GM12878 (cell line): ENCODE results near the gene CCDC28B. TPM values are rescaled to one million over a fixed set of nuclear protein-coding genes. Genes with fewer than 3 reads are reported as not detected.

Experiments
- BHLHE40 ChIP-seq, 2 experiments: fragments of 450-650 bp in 1 of 2; IDR thresholded peaks; 2 replicates each; pipeline ENCODE4 v1.6.1; 2011 to 2017; ENCODE audit warnings: low read depth in 2 of 2, borderline replicate concordance in 1 of 2, improper control_type of control experiment in 1 of 2, low read length in 1 of 2, mild to moderate bottlenecking in 1 of 2
- DPF2 ChIP-seq: fragments of 450-650 bp; IDR thresholded peaks from 2 replicates; pipeline ENCODE4 v1.6.1; 2017; ENCODE audit warnings: mild to moderate bottlenecking
- ETV6 ChIP-seq, 2 experiments: fragments of 450-650 bp in 1 of 2; IDR thresholded peaks in 1 of 2; conservative IDR thresholded peaks in 1 of 2; 2 replicates each; pipeline ENCODE4 v1.6.1; 2014; ENCODE audit warnings: antibody characterized with exemption in 1 of 2, borderline replicate concordance in 1 of 2, low read depth in 1 of 2, mild to moderate bottlenecking in 1 of 2, moderate library complexity in 1 of 2
- FOS ChIP-seq: IDR thresholded peaks from 3 replicates; pipeline ENCODE4 v1.6.1; 2011; ENCODE audit warnings: borderline replicate concordance; ENCODE audit not compliant: insufficient read length; ENCODE audit errors: extremely low read depth
- MTA2 ChIP-seq: fragments of 450-650 bp; IDR thresholded peaks from 2 replicates; pipeline ENCODE4 v1.6.1; 2016; ENCODE audit warnings: low read depth, mild to moderate bottlenecking, moderate library complexity
- NR2F1 ChIP-seq: fragments of 450-650 bp; conservative IDR thresholded peaks from 2 replicates; pipeline ENCODE4 v1.6.1; 2017; ENCODE audit warnings: mild to moderate bottlenecking
- PAX8 ChIP-seq: fragments of 450-650 bp; IDR thresholded peaks from 2 replicates; pipeline ENCODE4 v1.6.1; 2017; ENCODE audit warnings: mild to moderate bottlenecking, moderate library complexity
- SIX5 ChIP-seq: IDR thresholded peaks from 2 replicates; pipeline ENCODE4 v1.6.1; 2011; ENCODE audit warnings: mild to moderate bottlenecking, low read depth, low read length, moderate library complexity; ENCODE audit not compliant: severe bottlenecking
- TARDBP ChIP-seq: IDR thresholded peaks from 2 replicates; pipeline ENCODE4 v1.6.1; 2016; ENCODE audit warnings: borderline replicate concordance
- ZNF274 ChIP-seq: IDR thresholded peaks from one replicate; pipeline ENCODE4 v1.8.0; 2011; ENCODE audit not compliant: insufficient read length, insufficient read depth
- ZNF384 ChIP-seq: IDR thresholded peaks from 2 replicates; pipeline ENCODE4 v1.6.1; 2012; ENCODE audit warnings: low read depth, mild to moderate bottlenecking, low read length, improper control_type of control experiment, borderline replicate concordance
- ZSCAN29 ChIP-seq: fragments of 450-650 bp; IDR thresholded peaks from 2 replicates; pipeline ENCODE4 v1.6.1; 2017; ENCODE audit warnings: mild to moderate bottlenecking, moderate library complexity
- polyA plus RNA-seq, 11 experiments: library from polyadenylated mRNA; depleted of rRNA in 4 of 11; unstranded in 6 of 11; stranded (reverse) in 5 of 11; fragments of >200 nt; fragmentation: Nextera tagmentation in 4 of 11; fragmentation: Illumina TruSeq in 1 of 11; extraction: Ambion mirVana in 4 of 11; extraction: Trizol in 1 of 11; gene quantifications; 1 replicate in 1 of 11; 2 replicates in 10 of 11; pipeline versions ENCODE4 v1.2.1 to v1.2.3, GENCODE V29; 2011 to 2016; ENCODE audit warnings: inconsistent platforms in 2 of 11, missing spikeins in 2 of 11, low read depth in 1 of 11
- total RNA-seq, 4 experiments: library from RNA; depleted of rRNA in 3 of 4; stranded (reverse); fragments of >200 nt in 3 of 4; fragmentation: Illumina TruSeq in 1 of 4; extraction: Trizol in 1 of 4; gene quantifications; 2 replicates each; pipeline versions ENCODE4 v1.2.1 to v1.2.3, GENCODE V29; 2013 to 2021
- TF ChIP-seq, protein P1 (sequence below): IDR thresholded peaks from 2 replicates; pipeline ENCODE4 v1.6.1; 2011; ENCODE audit warnings: borderline replicate concordance, low read depth, mild to moderate bottlenecking, moderate library complexity, low read length; ENCODE audit not compliant: insufficient read depth, poor library complexity, severe bottlenecking
- TF ChIP-seq, protein P2 (sequence below): fragments of 450-650 bp; IDR thresholded peaks from 2 replicates; pipeline ENCODE4 v1.6.1; 2016; ENCODE audit warnings: mild to moderate bottlenecking

The CCDC28B gene
- total and polyA plus RNA-seq, 10 of the 15 experiments (the other 5 are each of a cell fraction or from before 2014, with no cell fraction given), result 10.5 to 135 (median 90.6) TPM

DNA sequence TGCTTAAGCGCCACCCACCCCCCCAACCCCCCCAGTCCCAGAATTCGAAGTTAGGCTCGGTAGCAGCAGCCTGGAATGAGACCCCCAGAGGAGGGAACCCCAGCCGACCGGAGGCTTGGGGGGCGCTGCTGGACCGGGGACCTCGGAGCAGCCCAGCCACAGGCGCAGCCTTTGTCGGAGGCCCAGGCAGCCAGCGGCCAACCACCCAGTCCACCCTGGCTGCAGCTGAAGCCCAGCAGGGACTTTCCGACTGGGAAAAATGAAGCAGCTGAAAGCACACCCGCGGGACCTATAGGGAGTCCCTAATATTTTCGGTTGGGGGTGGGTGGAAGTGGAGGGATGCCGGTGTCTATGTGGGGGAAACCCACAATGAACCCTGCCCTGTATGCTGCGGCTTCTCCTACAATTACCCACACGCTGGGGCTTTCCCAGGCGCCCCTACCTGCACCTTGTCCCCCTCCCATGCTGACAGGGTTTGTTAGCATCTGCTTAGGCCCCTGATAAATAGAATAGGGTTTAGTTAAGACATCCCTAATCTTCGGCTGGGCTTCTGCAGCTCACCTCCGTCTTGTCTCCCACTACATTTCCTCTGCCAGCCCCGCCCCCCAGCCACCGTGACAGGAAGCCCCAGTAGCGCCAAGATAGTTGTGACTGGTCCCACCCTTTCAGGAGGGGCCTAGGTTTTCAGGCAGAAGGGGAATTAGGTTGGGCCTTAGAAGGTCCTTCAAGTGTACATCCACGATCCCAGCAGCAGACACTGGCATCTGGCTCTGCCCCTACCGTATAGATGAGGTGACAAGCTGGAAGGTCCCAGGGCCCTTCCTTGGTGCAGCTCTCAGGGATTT lies 838 bp downstream of the CCDC28B start (continued):
- TF ChIP-seq NR2F1, result peak; percentile 81
- TF ChIP-seq ZNF384, result no peak
- TF ChIP-seq, protein P1, sequence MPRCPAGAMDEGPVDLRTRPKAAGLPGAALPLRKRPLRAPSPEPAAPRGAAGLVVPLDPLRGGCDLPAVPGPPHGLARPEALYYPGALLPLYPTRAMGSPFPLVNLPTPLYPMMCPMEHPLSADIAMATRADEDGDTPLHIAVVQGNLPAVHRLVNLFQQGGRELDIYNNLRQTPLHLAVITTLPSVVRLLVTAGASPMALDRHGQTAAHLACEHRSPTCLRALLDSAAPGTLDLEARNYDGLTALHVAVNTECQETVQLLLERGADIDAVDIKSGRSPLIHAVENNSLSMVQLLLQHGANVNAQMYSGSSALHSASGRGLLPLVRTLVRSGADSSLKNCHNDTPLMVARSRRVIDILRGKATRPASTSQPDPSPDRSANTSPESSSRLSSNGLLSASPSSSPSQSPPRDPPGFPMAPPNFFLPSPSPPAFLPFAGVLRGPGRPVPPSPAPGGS, result peak; percentile 78
- TF ChIP-seq ZSCAN29, result no peak
- no peak for TF ChIP-seq PAX8
- no peak for TF ChIP-seq MTA2
- TF ChIP-seq ETV6 (conservative IDR thresholded peaks at IDR 0.05 in 1 of 2, IDR thresholded peaks at IDR 0.05 in 1 of 2; ENCODE audit: borderline replicate concordance in 1 of 2, low read depth in 1 of 2), result no peak
- TF ChIP-seq BHLHE40 (IDR thresholded peaks at IDR 0.05; ENCODE audit: borderline replicate concordance in 1 of 2, low read depth in 2 of 2, low read length in 1 of 2), result no peak; a peak in 2 of 4 replicates
- no peak for TF ChIP-seq SIX5
- TF ChIP-seq DPF2, result peak; percentile 60; the same call in 1 of the 2 replicates
- no peak for TF ChIP-seq ZNF274
- TF ChIP-seq TARDBP, result no peak
- TF ChIP-seq, protein P2, sequence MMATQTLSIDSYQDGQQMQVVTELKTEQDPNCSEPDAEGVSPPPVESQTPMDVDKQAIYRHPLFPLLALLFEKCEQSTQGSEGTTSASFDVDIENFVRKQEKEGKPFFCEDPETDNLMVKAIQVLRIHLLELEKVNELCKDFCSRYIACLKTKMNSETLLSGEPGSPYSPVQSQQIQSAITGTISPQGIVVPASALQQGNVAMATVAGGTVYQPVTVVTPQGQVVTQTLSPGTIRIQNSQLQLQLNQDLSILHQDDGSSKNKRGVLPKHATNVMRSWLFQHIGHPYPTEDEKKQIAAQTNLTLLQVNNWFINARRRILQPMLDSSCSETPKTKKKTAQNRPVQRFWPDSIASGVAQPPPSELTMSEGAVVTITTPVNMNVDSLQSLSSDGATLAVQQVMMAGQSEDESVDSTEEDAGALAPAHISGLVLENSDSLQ, result no peak; the same call in 1 of the 2 replicates
- no peak for TF ChIP-seq FOS
